Peyer's patch (tissue), 4 donors: ENCODE results near the gene TSPAN9.

ENCODE experiments used
- POLR2A ChIP-seq, 2 donors: fragments of 450-650 bp; IDR thresholded peaks; one replicate each; pipeline ENCODE4 v1.5.1; 2017; ENCODE audit warnings: antibody characterized with exemption in 2 of 2, mild to moderate bottlenecking in 2 of 2, moderate library complexity in 2 of 2
- TF ChIP-seq, protein P1 (sequence below), 6 experiments: fragments of 450-650 bp in 4 of 6; fragments of 200-600 bp in 2 of 6; sonication (generic) in 1 of 6; IDR thresholded peaks; one replicate each; pipeline ENCODE4 v1.5.1; 2017 to 2019; ENCODE audit warnings: antibody characterized with exemption in 6 of 6, mild to moderate bottlenecking in 3 of 6, moderate library complexity in 1 of 6

DNA sequence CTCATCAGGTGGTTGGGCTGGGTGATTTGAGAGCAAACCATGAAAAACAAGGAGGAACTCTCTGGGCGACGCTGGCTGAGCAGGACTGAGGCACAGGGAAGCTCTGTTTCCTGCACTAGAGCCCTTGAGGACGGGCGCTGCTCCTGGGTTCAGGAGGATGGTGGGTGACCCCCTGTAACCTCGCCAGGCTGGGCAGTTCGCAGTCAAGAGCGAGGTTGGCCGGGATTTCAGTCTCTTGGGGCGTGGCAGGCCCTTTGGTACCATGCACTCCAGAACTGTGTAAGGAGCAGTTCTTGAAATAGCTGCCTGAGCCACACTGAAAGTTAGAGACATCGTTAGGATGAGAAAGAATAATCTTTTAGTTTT, 202.2 kb downstream of the TSPAN9 start:
- TF ChIP-seq, protein P1, sequence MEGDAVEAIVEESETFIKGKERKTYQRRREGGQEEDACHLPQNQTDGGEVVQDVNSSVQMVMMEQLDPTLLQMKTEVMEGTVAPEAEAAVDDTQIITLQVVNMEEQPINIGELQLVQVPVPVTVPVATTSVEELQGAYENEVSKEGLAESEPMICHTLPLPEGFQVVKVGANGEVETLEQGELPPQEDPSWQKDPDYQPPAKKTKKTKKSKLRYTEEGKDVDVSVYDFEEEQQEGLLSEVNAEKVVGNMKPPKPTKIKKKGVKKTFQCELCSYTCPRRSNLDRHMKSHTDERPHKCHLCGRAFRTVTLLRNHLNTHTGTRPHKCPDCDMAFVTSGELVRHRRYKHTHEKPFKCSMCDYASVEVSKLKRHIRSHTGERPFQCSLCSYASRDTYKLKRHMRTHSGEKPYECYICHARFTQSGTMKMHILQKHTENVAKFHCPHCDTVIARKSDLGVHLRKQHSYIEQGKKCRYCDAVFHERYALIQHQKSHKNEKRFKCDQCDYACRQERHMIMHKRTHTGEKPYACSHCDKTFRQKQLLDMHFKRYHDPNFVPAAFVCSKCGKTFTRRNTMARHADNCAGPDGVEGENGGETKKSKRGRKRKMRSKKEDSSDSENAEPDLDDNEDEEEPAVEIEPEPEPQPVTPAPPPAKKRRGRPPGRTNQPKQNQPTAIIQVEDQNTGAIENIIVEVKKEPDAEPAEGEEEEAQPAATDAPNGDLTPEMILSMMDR (IDR thresholded peaks at IDR 0.05), result no peak
- TF ChIP-seq POLR2A (IDR thresholded peaks at IDR 0.05), result no peak
